HFF-Myc (cell line): ENCODE data around the gene RGS12.

Experiments
- DNase-seq: peaks from one replicate; pipeline ENCODE4 v3.0.0-alpha.2; 2011; ENCODE audit warnings: low read depth; ENCODE audit errors: extremely low read depth
- H3K4me3 ChIP-seq: replicated peaks from 2 replicates; pipeline ENCODE4 v1.5.1; 2011; ENCODE audit warnings: low read depth, mild to moderate bottlenecking, control low read depth, low read length
- CTCF ChIP-seq: IDR thresholded peaks from 2 replicates; pipeline ENCODE4 v1.5.1; 2012; ENCODE audit warnings: mild to moderate bottlenecking, low read depth, low read length, control low read depth; ENCODE audit errors: missing control alignments

The RGS12 gene

GRCh38 chr4:3256230-3257102, 36.4 kb upstream of the RGS12 start:
- DNase-seq = no peak
- no peak for TF ChIP-seq CTCF
- no peak overlapping the region for H3K4me3 ChIP-seq

- no peak for TF ChIP-seq CTCF
- H3K4me3 ChIP-seq = no peak overlapping the region
- DNase-seq = no peak
Measured at GRCh38 chr4:3257103-3257555, 35.7 kb upstream of the RGS12 start.

GRCh38 chr4:3257556-3258482, 35.0 kb upstream of the RGS12 start:
- no peak overlapping the region for H3K4me3 ChIP-seq
- TF ChIP-seq CTCF = no peak
- DNase-seq = no peak

- DNase-seq = no peak
- no peak for TF ChIP-seq CTCF
- no peak overlapping the region for H3K4me3 ChIP-seq
Measured at GRCh38 chr4:3261411-3262207, 31.2 kb upstream of the RGS12 start.

GRCh38 chr4:3262208-3263052, 30.4 kb upstream of the RGS12 start:
- no peak overlapping the region for H3K4me3 ChIP-seq
- DNase-seq = no peak
- TF ChIP-seq CTCF = no peak
